ENCODE data around the gene UTRN. TPM values are rescaled to one million over a fixed set of nuclear protein-coding genes. Genes with fewer than 3 reads are reported as not detected.

UTRN gene
- total RNA-seq, 2 experiments from 2014 or later = 37.8 to 38.1 TPM

GRCh38 chr6:144264270-144265060 lies 20.7 kb upstream of the UTRN start:
- Mint-ChIP-seq H3K9me3 (no peaks in the 10 kb centered on the region), H3K4me3 (no peak overlapping the region), H3K27me3 (no peaks in the 10 kb centered on the region), H3K4me1 (ENCODE audit: low read depth) (no peaks in the 10 kb centered on the region), H3K27ac (no peak overlapping the region), H3K36me3 (no peaks in the 10 kb centered on the region)
- POLR2A ChIA-PET = no interaction called here
- intact Hi-C loops (cut with micrococcal nuclease) = no loop called here
- CTCF ChIA-PET = interaction anchor here (0.6 to 0.8 kb wide), 2 partner anchors 140 to 218 kb away, joined by 3 read pairs; no protein-coding TSS in a partner anchor
- no peak for DNase-seq

- DNase-seq = no peak
- H3K27ac Mint-ChIP-seq = no peak overlapping the region
- H3K9me3 Mint-ChIP-seq = no peaks in the 10 kb centered on the region
- ChIA-PET CTCF (interaction anchor here (0.6 kb wide), 1 partner anchor 141 kb away, joined by 3 read pairs; no protein-coding TSS in a partner anchor), POLR2A (no interaction called here)
- no peaks in the 10 kb centered on the region for H3K4me1 Mint-ChIP-seq (ENCODE audit: low read depth)
- no peaks in the 10 kb centered on the region for H3K36me3 Mint-ChIP-seq
- no peak overlapping the region for H3K4me3 Mint-ChIP-seq
- no peaks in the 10 kb centered on the region for H3K27me3 Mint-ChIP-seq
- intact Hi-C loops (cut with micrococcal nuclease) = no loop called here
Observed at GRCh38 chr6:144265061-144265357, 20.1 kb upstream of the UTRN start.

GRCh38 chr6:144265390-144265789 lies 19.7 kb upstream of the UTRN start:
- no peaks in the 10 kb centered on the region for H3K4me1 Mint-ChIP-seq (ENCODE audit: low read depth)
- H3K27me3 Mint-ChIP-seq = no peaks in the 10 kb centered on the region
- DNase-seq = no peak
- no peaks in the 10 kb centered on the region for H3K36me3 Mint-ChIP-seq
- POLR2A ChIA-PET = no interaction called here
- CTCF ChIA-PET = no interaction called here
- no peaks in the 10 kb centered on the region for H3K9me3 Mint-ChIP-seq
- intact Hi-C loops (cut with micrococcal nuclease) = no loop called here
- H3K27ac Mint-ChIP-seq = no peak overlapping the region
- no peak overlapping the region for H3K4me3 Mint-ChIP-seq

- Mint-ChIP-seq H3K4me3 (no peak overlapping the region), H3K27ac (no peak overlapping the region), H3K36me3 (no peaks in the 10 kb centered on the region), H3K9me3 (no peaks in the 10 kb centered on the region), H3K4me1 (ENCODE audit: low read depth) (no peaks in the 10 kb centered on the region), H3K27me3 (no peaks in the 10 kb centered on the region)
- DNase-seq = no peak
- CTCF ChIA-PET = no interaction called here
- intact Hi-C loops (cut with micrococcal nuclease) = no loop called here
- POLR2A ChIA-PET = no interaction called here
Observed at GRCh38 chr6:144266091-144266649, 19.0 kb upstream of the UTRN start.

- ChIA-PET POLR2A (interaction anchor here (1.0 kb wide), 1 partner anchor 270 kb away, joined by 3 read pairs; no protein-coding TSS in a partner anchor), CTCF (interaction anchor here (0.6 to 1.2 kb wide), 2 partner anchors 17 to 213 kb away, joined by 3 read pairs; no protein-coding TSS in a partner anchor)
- no peak for DNase-seq
- intact Hi-C loops (cut with micrococcal nuclease) = no loop called here
- H3K4me1 Mint-ChIP-seq (ENCODE audit: low read depth) = no peaks in the 10 kb centered on the region
- H3K27ac Mint-ChIP-seq = no peak overlapping the region
- H3K27me3 Mint-ChIP-seq = no peaks in the 10 kb centered on the region
- no peaks in the 10 kb centered on the region for H3K9me3 Mint-ChIP-seq
- H3K36me3 Mint-ChIP-seq = no peaks in the 10 kb centered on the region
- no peak overlapping the region for H3K4me3 Mint-ChIP-seq
Observed at GRCh38 chr6:144268794-144269349, 16.3 kb upstream of the UTRN start.

- Mint-ChIP-seq H3K36me3 (no peaks in the 10 kb centered on the region), H3K27ac (no peak overlapping the region), H3K4me1 (ENCODE audit: low read depth) (no peaks in the 10 kb centered on the region), H3K9me3 (no peaks in the 10 kb centered on the region), H3K27me3 (no peaks in the 10 kb centered on the region), H3K4me3 (no peak overlapping the region)
- ChIA-PET POLR2A (interaction anchor here (0.6 kb wide), 1 partner anchor 67 kb away, joined by 3 read pairs; no protein-coding TSS in a partner anchor), CTCF (no interaction called here)
- intact Hi-C loops (cut with micrococcal nuclease) = no loop called here
- no peak for DNase-seq
Observed at GRCh38 chr6:144277174-144277573, 8.0 kb upstream of the UTRN start.

GRCh38 chr6:144277605-144278227 lies 7.4 kb upstream of the UTRN start:
- Mint-ChIP-seq H3K4me1 (ENCODE audit: low read depth) (no peaks in the 10 kb centered on the region), H3K27me3 (peaks cover under 1% of the 10 kb centered on the region), H3K36me3 (no peaks in the 10 kb centered on the region), H3K4me3 (no peak overlapping the region), H3K27ac (no peak overlapping the region), H3K9me3 (no peaks in the 10 kb centered on the region)
- CTCF ChIA-PET = no interaction called here
- intact Hi-C loops (cut with micrococcal nuclease) = no loop called here
- POLR2A ChIA-PET = no interaction called here
- no peak for DNase-seq

- no peaks in the 10 kb centered on the region for H3K36me3 Mint-ChIP-seq
- ChIA-PET POLR2A (no interaction called here), CTCF (no interaction called here)
- peaks cover 2% of the 10 kb centered on the region for H3K4me1 Mint-ChIP-seq (ENCODE audit: low read depth)
- no peaks in the 10 kb centered on the region for H3K9me3 Mint-ChIP-seq
- intact Hi-C loops (cut with micrococcal nuclease) = no loop called here
- H3K27ac Mint-ChIP-seq = no peak overlapping the region
- DNase-seq = no peak
- H3K4me3 Mint-ChIP-seq = no peak overlapping the region
- peaks cover 3% of the 10 kb centered on the region for H3K27me3 Mint-ChIP-seq
Observed at GRCh38 chr6:144278659-144279314, 6.3 kb upstream of the UTRN start.

GRCh38 chr6:144279484-144280150 lies 5.5 kb upstream of the UTRN start:
- CTCF ChIA-PET = interaction anchor here (1.0 kb wide), 1 partner anchor 60 kb away, joined by 3 read pairs; no protein-coding TSS in a partner anchor
- H3K27me3 Mint-ChIP-seq = peaks cover 7% of the 10 kb centered on the region
- H3K4me3 Mint-ChIP-seq = no peak overlapping the region
- H3K27ac Mint-ChIP-seq = no peak overlapping the region
- peaks cover 9% of the 10 kb centered on the region for H3K4me1 Mint-ChIP-seq (ENCODE audit: low read depth)
- POLR2A ChIA-PET = no interaction called here
- H3K9me3 Mint-ChIP-seq = no peaks in the 10 kb centered on the region
- no peak for DNase-seq
- no peaks in the 10 kb centered on the region for H3K36me3 Mint-ChIP-seq
- intact Hi-C loops (cut with micrococcal nuclease) = no loop called here

GRCh38 chr6:144283646-144284477 lies 1.3 kb upstream of the UTRN start:
- Mint-ChIP-seq H3K36me3 (no peaks in the 10 kb centered on the region), H3K4me3 (peak overlapping the region; percentile 90), H3K27me3 (peaks cover 10% of the 10 kb centered on the region), H3K27ac (no peak overlapping the region), H3K4me1 (ENCODE audit: low read depth) (peaks cover 16% of the 10 kb centered on the region), H3K9me3 (no peaks in the 10 kb centered on the region)
- ChIA-PET POLR2A (interaction anchor here (0.9 kb wide), 1 partner anchor 36 kb away, joined by 3 read pairs; no protein-coding TSS in a partner anchor), CTCF (interaction anchor here (0.8 kb wide), 1 partner anchor 157 kb away, joined by 3 read pairs; no protein-coding TSS in a partner anchor)
- intact Hi-C loops (cut with micrococcal nuclease) = loop anchor here (1.0 to 2.0 kb wide), 3 partner anchors 67 to 198 kb away; no protein-coding TSS in a partner anchor
- DNase-seq = no peak

GRCh38 chr6:144284478-144284782 lies 705 bp upstream of the UTRN start:
- POLR2A ChIA-PET = interaction anchor here (0.9 kb wide), 1 partner anchor 36 kb away, joined by 3 read pairs; no protein-coding TSS in a partner anchor
- no peak for DNase-seq
- CTCF ChIA-PET = no interaction called here
- no peak overlapping the region for H3K27ac Mint-ChIP-seq
- H3K4me1 Mint-ChIP-seq (ENCODE audit: low read depth) = peaks cover 16% of the 10 kb centered on the region
- intact Hi-C loops (cut with micrococcal nuclease) = loop anchor here (1.0 to 2.0 kb wide), 3 partner anchors 68 to 198 kb away; no protein-coding TSS in a partner anchor
- H3K27me3 Mint-ChIP-seq = peaks cover 10% of the 10 kb centered on the region
- H3K9me3 Mint-ChIP-seq = no peaks in the 10 kb centered on the region
- peak overlapping the region; percentile 90 for H3K4me3 Mint-ChIP-seq
- no peaks in the 10 kb centered on the region for H3K36me3 Mint-ChIP-seq

Measured in activated CD4-positive, alpha-beta memory T cell treated with anti-CD3 and anti-CD28 coated beads for 36 hours (primary cell).